ENCODE measurements around the gene C17orf67. TPM values are rescaled to one million over a fixed set of nuclear protein-coding genes. Genes with fewer than 3 reads are reported as not detected.

The C17orf67 gene, protein sequence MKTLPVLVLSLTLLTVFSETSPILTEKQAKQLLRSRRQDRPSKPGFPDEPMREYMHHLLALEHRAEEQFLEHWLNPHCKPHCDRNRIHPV
- 0.66 and 0.73 TPM in 2 replicates for total RNA-seq

DNA sequence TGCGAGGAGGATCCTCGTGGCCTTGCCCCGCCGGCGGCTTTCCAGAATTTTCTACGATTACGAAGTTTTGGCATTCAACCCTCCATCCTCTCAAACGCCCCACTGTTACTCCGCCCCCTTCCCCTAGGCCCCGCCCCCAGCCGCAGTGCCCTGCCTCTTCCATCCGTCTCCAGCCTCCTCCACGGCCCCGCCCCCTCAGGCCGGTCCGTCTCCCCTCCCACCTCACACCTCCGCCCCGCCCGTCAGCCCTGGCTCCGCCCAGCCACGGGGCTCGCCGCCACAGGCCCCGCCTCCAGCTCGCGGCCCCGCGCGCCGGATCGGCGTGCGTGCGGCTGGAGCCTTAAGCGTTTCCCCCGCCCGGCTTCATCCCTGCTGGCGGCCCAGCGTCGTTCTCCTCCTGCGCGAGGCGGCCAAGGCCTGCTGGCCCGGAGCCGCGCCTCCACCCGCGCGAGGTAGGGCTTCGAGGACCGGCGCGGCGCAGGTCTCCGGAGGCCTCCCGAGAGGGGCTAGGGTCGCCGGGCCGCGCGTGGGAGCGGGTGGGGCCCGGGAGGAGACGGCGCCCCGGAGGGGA lies at the start of gene C17orf67, which contains the start of gene DGKE:
C17orf67 (minus strand) TSS at position 112 of the 571 bp plus-strand sequence. CDS start 18,110 bp downstream, outside the sequence.
DGKE (plus strand) TSS at position 343 of the 571 bp plus-strand sequence. CDS start 645 bp downstream, outside the sequence.

Other genes with a start within 250 kb of the C17orf67 start
- not detected in 2 replicates for gene NOG, start 240.2 kb downstream of the C17orf67 start, total RNA-seq
- gene DGKE, start 231 bp upstream of the C17orf67 start, total RNA-seq: 5.0 and 5.2 TPM in 2 replicates
- gene TRIM25, start 80.1 kb upstream of the C17orf67 start, total RNA-seq: 41.7 and 54.6 TPM in 2 replicates
- gene COIL, start 127.1 kb upstream of the C17orf67 start, total RNA-seq: 10.9 and 12.2 TPM in 2 replicates
- 73.3 and 93.8 TPM in 2 replicates for gene SCPEP1, start 144.2 kb upstream of the C17orf67 start, total RNA-seq